Measurements from ENCODE around the gene SCARF2. TPM values are rescaled to one million over a fixed set of nuclear protein-coding genes. Genes with fewer than 3 reads are reported as not detected.

The SCARF2 gene
- total and polyA plus RNA-seq, 4 experiments from 2014 or later = 0.12 to 2.7 (median 1.9) TPM

DNA sequence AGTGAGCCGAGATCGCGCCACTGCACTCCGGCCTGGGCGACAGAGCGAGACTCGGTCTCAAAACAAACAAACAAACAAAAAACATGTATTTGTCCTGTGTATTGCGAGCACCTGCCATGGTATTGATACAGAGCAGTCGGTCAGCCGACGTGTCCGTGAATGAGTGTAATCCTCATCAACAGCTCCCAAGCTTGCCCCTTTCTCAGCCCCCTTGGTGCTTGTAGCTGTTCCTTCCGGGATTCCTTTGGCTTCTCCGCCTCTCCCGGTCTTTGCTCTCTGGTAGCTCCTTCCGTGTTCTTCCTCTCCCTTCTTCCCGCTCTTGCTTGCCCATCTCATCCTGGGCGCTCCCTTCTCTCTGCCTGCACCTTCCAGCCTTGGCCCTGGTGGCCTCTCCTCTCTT is 32.7 kb downstream of the SCARF2 start:
- DNase-seq = no peak
- Histone ChIP-seq H3K4me3 (ENCODE audit: low read length in 2 of 2) (no peak overlapping the region), H3K9me3 (ENCODE audit: control insufficient read depth in 1 of 2, low read length in 2 of 2) (no peaks in the 10 kb centered on the region), H3K4me1 (ENCODE audit: insufficient read depth, low read length) (peaks cover 5% of the 10 kb centered on the region), H3K27me3 (ENCODE audit: insufficient read depth, low read length) (no peaks in the 10 kb centered on the region), H3K36me3 (ENCODE audit: insufficient read depth, low read length) (peaks cover 10% of the 10 kb centered on the region), H3K27ac (ENCODE audit: low read depth, low read length) (no peak overlapping the region)
- no peak overlapping the region for H3K27ac Mint-ChIP-seq
- H3K36me3 Mint-ChIP-seq = peaks cover 25 to 37% of the 10 kb centered on the region in 2 donors
- no peak overlapping the region for H3K4me3 Mint-ChIP-seq
- no peaks in the 10 kb centered on the region for H3K9me3 Mint-ChIP-seq
- H3K27me3 Mint-ChIP-seq = no peaks in the 10 kb centered on the region
- POLR2A ChIA-PET (ENCODE audit: partially characterized antibody) = no interaction called here
- intact Hi-C loops (cut with micrococcal nuclease) = no loop called here
- CTCF ChIA-PET (ENCODE audit: partially characterized antibody) = interaction anchor here (1.3 kb wide), 1 partner anchor 247 kb away, joined by 3 read pairs; no protein-coding TSS in a partner anchor
- peaks cover 5 to 11% (median 9%) of the 10 kb centered on the region in 4 donors for H3K4me1 Mint-ChIP-seq

- H3K9me3 ChIP-seq (ENCODE audit: control insufficient read depth in 1 of 2, low read length in 2 of 2) = no peaks in the 10 kb centered on the region
- H3K27me3 ChIP-seq (ENCODE audit: insufficient read depth, low read length) = no peaks in the 10 kb centered on the region
- no peak overlapping the region for H3K27ac ChIP-seq (ENCODE audit: low read depth, low read length)
- peaks cover 10% of the 10 kb centered on the region for H3K36me3 ChIP-seq (ENCODE audit: insufficient read depth, low read length)
- peaks cover 7 to 14% (median 11%) of the 10 kb centered on the region in 4 donors for H3K4me1 Mint-ChIP-seq
- no peak overlapping the region for H3K4me3 Mint-ChIP-seq
- intact Hi-C loops (cut with micrococcal nuclease) = no loop called here
- H3K9me3 Mint-ChIP-seq = no peaks in the 10 kb centered on the region
- peaks cover 5% of the 10 kb centered on the region for H3K4me1 ChIP-seq (ENCODE audit: insufficient read depth, low read length)
- H3K4me3 ChIP-seq (ENCODE audit: low read length in 2 of 2) = no peak overlapping the region
- ChIA-PET CTCF (ENCODE audit: partially characterized antibody) (interaction anchor here (0.7 to 1.5 kb wide), 3 partner anchors 59 to 246 kb away, joined by 3 read pairs; no protein-coding TSS in a partner anchor), POLR2A (ENCODE audit: partially characterized antibody) (interaction anchor here (0.6 to 0.9 kb wide), 2 partner anchors 9 to 142 kb away, joined by 3 to 4 read pairs; no protein-coding TSS in a partner anchor)
- H3K36me3 Mint-ChIP-seq = peaks cover 25 to 36% of the 10 kb centered on the region in 2 donors
- no peak for DNase-seq
- no peaks in the 10 kb centered on the region for H3K27me3 Mint-ChIP-seq
- H3K27ac Mint-ChIP-seq = peak overlapping the region in 1 of 7 donors; percentile 10
Observed at GRCh38 chr22:20403779-20404140, 33.9 kb downstream of the SCARF2 start.

DNA sequence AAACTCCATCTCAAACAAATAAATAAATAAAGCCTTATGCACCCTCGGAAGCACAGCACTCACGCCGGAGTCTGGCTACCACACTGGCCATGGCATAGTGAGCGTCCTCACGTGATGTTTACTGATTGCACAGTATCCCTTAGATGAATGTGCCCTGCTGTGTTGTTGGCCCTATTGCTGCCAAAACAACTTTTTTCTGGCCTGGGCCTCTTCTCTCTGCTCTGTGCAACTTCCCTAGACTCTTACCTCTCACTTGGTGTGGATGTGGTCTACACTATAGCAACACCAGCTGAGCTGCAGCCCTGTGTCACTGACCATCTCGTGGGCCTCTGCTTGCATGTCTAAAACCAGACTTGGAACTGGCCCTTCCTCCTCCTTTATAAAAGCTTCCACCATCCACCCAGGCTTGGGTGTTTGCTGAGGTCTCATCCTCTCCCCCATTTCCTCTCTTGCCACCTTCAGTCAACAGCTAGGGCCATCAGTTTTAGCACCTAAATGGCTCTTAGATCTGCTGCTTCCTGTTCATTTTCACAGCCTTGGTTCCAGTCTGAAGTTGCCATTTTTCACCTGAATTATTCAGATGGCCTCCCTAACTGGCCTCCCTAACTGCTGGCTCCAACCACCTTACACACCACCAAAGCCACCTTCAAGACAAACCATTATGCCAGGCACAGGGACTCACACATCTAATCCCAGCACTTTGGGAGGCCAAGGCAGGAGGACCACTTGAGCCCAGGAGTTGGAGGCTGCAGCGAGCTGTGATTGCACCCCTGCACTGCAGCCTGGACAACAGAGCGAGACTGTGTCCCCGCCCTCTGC is 34.5 kb downstream of the SCARF2 start:
- H3K4me3 Mint-ChIP-seq = no peak overlapping the region

DNA sequence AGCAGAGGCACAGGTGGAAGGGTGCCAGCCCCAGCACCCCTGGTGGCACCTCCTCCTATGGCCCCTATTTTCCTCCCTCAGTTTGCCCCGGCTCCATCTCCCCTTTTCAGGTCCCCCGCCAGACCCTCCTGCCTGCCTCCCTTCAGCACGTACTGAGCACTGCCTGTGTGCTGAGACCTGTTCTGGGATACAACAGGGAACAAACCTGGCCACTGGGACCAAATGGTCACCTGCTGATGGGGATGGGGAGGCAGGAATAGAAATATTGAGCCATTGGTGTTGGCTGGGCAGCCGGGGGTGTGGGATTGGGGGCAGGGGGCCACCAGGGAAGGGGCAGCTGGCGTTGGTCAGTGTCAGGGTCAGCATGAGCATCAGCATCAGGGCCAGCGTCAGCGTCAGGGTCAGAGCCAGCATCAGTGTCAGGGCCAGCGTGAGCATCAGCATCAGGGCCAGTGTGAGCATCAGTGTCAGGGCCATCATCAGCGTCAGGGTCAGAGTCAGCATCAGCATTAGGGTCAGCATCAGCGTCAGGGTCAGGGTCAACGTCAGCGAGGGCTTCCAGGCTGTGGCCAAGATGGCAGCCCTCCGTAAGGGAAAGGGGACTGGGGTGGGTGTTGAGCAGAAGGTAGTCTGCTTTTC is 36.1 kb downstream of the SCARF2 start:
- ChIA-PET POLR2A (ENCODE audit: partially characterized antibody) (no interaction called here), CTCF (ENCODE audit: partially characterized antibody) (interaction anchor here (1.3 kb wide), 1 partner anchor 17 kb away, joined by 3 read pairs; no protein-coding TSS in a partner anchor)
- peaks cover 10 to 21% (median 19%) of the 10 kb centered on the region in 4 donors for H3K4me1 Mint-ChIP-seq
- Histone ChIP-seq H3K4me3 (ENCODE audit: low read length in 2 of 2) (no peak overlapping the region), H3K9me3 (ENCODE audit: control insufficient read depth in 1 of 2, low read length in 2 of 2) (no peaks in the 10 kb centered on the region), H3K36me3 (ENCODE audit: insufficient read depth, low read length) (peaks cover 4% of the 10 kb centered on the region), H3K27me3 (ENCODE audit: insufficient read depth, low read length) (no peaks in the 10 kb centered on the region), H3K27ac (ENCODE audit: low read depth, low read length) (no peak overlapping the region), H3K4me1 (ENCODE audit: insufficient read depth, low read length) (peaks cover 5% of the 10 kb centered on the region)
- DNase-seq = no peak
- peaks cover 18 to 22% of the 10 kb centered on the region in 2 donors for H3K36me3 Mint-ChIP-seq
- H3K9me3 Mint-ChIP-seq = no peaks in the 10 kb centered on the region
- intact Hi-C loops (cut with micrococcal nuclease) = no loop called here
- no peak overlapping the region for H3K27ac Mint-ChIP-seq
- H3K27me3 Mint-ChIP-seq = no peaks in the 10 kb centered on the region
- H3K4me3 Mint-ChIP-seq = no peak overlapping the region

More for the DNA sequence above, 34.5 kb downstream of the SCARF2 start:
- Mint-ChIP-seq H3K27ac (peak overlapping the region in 5 of 7 donors; percentile 28 to 77 (median 57)), H3K27me3 (no peaks in the 10 kb centered on the region), H3K36me3 (peaks cover 25 to 30% of the 10 kb centered on the region in 2 donors), H3K4me1 (peaks cover 7 to 14% (median 12%) of the 10 kb centered on the region in 4 donors), H3K9me3 (no peaks in the 10 kb centered on the region)
- no peak overlapping the region for H3K4me3 ChIP-seq (ENCODE audit: low read length in 2 of 2)
- ChIA-PET POLR2A (ENCODE audit: partially characterized antibody) (interaction anchor here (0.9 kb wide), 1 partner anchor 8 kb away, joined by 3 read pairs; no protein-coding TSS in a partner anchor), CTCF (ENCODE audit: partially characterized antibody) (interaction anchor here (1.3 to 1.5 kb wide), 3 partner anchors 15 to 246 kb away, joined by 3 read pairs; no protein-coding TSS in a partner anchor)
- intact Hi-C loops (cut with micrococcal nuclease) = no loop called here
- no peaks in the 10 kb centered on the region for H3K9me3 ChIP-seq (ENCODE audit: control insufficient read depth in 1 of 2, low read length in 2 of 2)
- peaks cover 5% of the 10 kb centered on the region for H3K4me1 ChIP-seq (ENCODE audit: insufficient read depth, low read length)
- no peak overlapping the region for H3K27ac ChIP-seq (ENCODE audit: low read depth, low read length)
- no peak for DNase-seq
- peaks cover 10% of the 10 kb centered on the region for H3K36me3 ChIP-seq (ENCODE audit: insufficient read depth, low read length)
- no peaks in the 10 kb centered on the region for H3K27me3 ChIP-seq (ENCODE audit: insufficient read depth, low read length)

DNA sequence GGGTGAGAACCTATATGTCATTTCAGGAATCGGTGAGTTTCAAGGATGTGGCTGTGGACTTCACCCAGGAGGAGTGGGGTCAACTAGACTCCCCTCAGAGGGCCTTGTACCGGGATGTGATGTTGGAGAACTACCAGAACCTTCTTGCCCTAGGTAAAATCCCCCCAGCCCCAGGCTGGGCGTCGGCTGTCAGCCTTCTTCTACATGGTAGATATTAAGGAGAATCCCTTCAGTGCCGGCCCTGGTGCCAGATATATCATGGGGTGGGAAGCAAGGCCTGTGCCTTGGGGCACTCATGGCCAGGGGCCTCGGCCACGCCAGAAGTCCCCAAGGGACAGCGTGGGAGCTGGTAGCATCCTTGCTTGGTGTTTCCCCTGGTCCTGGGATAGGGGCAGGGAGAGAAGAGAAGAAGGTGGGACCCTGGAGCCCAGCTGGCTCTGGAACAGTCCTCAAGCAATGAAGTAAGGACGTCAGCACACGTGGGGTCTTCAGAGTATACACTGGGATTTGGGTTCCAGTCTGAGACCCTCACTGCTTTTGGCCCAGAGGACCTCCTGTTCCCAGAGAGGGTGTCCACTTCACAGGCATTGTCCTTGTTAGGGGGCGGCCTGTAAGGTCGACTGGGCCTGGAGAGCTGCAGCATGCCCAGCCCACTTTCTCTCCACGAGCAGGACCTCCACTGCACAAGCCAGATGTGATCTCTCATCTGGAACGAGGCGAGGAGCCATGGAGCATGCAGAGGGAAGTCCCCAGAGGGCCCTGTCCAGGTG is 36.8 kb downstream of the SCARF2 start:
- peaks cover 18% of the 10 kb centered on the region in 2 donors for H3K36me3 Mint-ChIP-seq
- peaks cover 11 to 28% (median 26%) of the 10 kb centered on the region in 4 donors for H3K4me1 Mint-ChIP-seq
- no peaks in the 10 kb centered on the region for H3K27me3 Mint-ChIP-seq
- H3K4me3 Mint-ChIP-seq = no peak overlapping the region
- no peak overlapping the region for H3K27ac Mint-ChIP-seq
- Histone ChIP-seq H3K27ac (ENCODE audit: low read depth, low read length) (no peak overlapping the region), H3K4me3 (ENCODE audit: low read length in 2 of 2) (no peak overlapping the region), H3K36me3 (ENCODE audit: insufficient read depth, low read length) (no peaks in the 10 kb centered on the region), H3K9me3 (ENCODE audit: control insufficient read depth in 1 of 2, low read length in 2 of 2) (no peaks in the 10 kb centered on the region), H3K27me3 (ENCODE audit: insufficient read depth, low read length) (no peaks in the 10 kb centered on the region), H3K4me1 (ENCODE audit: insufficient read depth, low read length) (peaks cover 8% of the 10 kb centered on the region)
- no peaks in the 10 kb centered on the region for H3K9me3 Mint-ChIP-seq
- intact Hi-C loops (cut with micrococcal nuclease) = no loop called here
- ChIA-PET CTCF (ENCODE audit: partially characterized antibody) (no interaction called here), POLR2A (ENCODE audit: partially characterized antibody) (no interaction called here)
- DNase-seq = no peak

GRCh38 chr22:20399866-20400605 is 37.6 kb downstream of the SCARF2 start:
- no peaks in the 10 kb centered on the region for H3K36me3 ChIP-seq (ENCODE audit: insufficient read depth, low read length)
- POLR2A ChIA-PET (ENCODE audit: partially characterized antibody) = no interaction called here
- H3K4me3 Mint-ChIP-seq = no peak overlapping the region
- peaks cover 16 to 17% of the 10 kb centered on the region in 2 donors for H3K36me3 Mint-ChIP-seq
- CTCF ChIA-PET (ENCODE audit: partially characterized antibody) = no interaction called here
- H3K9me3 Mint-ChIP-seq = no peaks in the 10 kb centered on the region
- no peak overlapping the region for H3K27ac ChIP-seq (ENCODE audit: low read depth, low read length)
- H3K27ac Mint-ChIP-seq = peak overlapping the region in 1 of 7 donors; percentile 53
- intact Hi-C loops (cut with micrococcal nuclease) = no loop called here
- no peak overlapping the region for H3K4me3 ChIP-seq (ENCODE audit: low read length in 2 of 2)
- DNase-seq = no peak
- peaks cover 18 to 35% (median 32%) of the 10 kb centered on the region in 4 donors for H3K4me1 Mint-ChIP-seq
- no peaks in the 10 kb centered on the region for H3K27me3 Mint-ChIP-seq
- H3K27me3 ChIP-seq (ENCODE audit: insufficient read depth, low read length) = no peaks in the 10 kb centered on the region
- peaks cover 16% of the 10 kb centered on the region for H3K4me1 ChIP-seq (ENCODE audit: insufficient read depth, low read length)
- no peaks in the 10 kb centered on the region for H3K9me3 ChIP-seq (ENCODE audit: control insufficient read depth in 1 of 2, low read length in 2 of 2)

All from CD4-positive, alpha-beta memory T cell (primary cell).